K562 (cell line): ENCODE measurements around the gene FCHO1. TPM values are rescaled to one million over a fixed set of nuclear protein-coding genes. Genes with fewer than 3 reads are reported as not detected.

Experiments
- ATAC-seq: fragments of 200-7000 bp; cut with Tn5 transposase; 3 replicates; pipeline ENCODE4 v1.9.1; 2020; ENCODE audit warnings: moderate library complexity
- BruUV-seq: library from RNA; stranded (reverse); fragments of 400-500 nt; replicated peaks from 2 replicates; lab custom pipeline; 2021; lab: Mats Ljungman, UMichigan
- CTCF ChIA-PET: fragments of 300-600 bp; formaldehyde crosslinking; extraction: SDS; loops from one replicate; lab custom pipeline; 2021; ENCODE audit warnings: low intra/inter-chr PET ratio; lab: Yijun Ruan, JAX
- POLR2A ChIA-PET: fragments of 300-600, 350-650 bp; sonication (Branson Sonifier 250); formaldehyde crosslinking; extraction: SDS; loops from one replicate; lab custom pipeline; 2021; ENCODE audit warnings: antibody characterized with exemption, inconsistent platforms; lab: Yijun Ruan, JAX
- DNase-seq, 4 experiments: peaks; one replicate each; pipeline versions ENCODE4 v3.0.0 to v3.0.0-alpha.2; 2011 to 2018; ENCODE audit warnings: low spot score in 3 of 4, mixed read lengths in 3 of 4; ENCODE audit errors: extremely low read depth in 1 of 4
- FAIRE-seq: peaks from 2 replicates; lab custom pipeline; 2011; peaks lifted over from hg19 to GRCh38; lab: Jason Lieb, UNC
- H2AFZ ChIP-seq: 2 replicates; pipeline ENCODE4 v1.6.0; 2011; ENCODE audit warnings: low read depth, low read length, control low read depth, inconsistent platforms
- H3K27ac ChIP-seq: fragments of 200-600 bp; 3 replicates; pipeline ENCODE4 v1.8.0; 2011; ENCODE audit warnings: low read depth, mild to moderate bottlenecking, control low read depth, inconsistent platforms, low read length, moderate library complexity, mixed read lengths; ENCODE audit errors: extremely low read depth
- H3K27me3 ChIP-seq, 2 experiments: fragments of 300-600 bp in 1 of 2; 2 replicates in 1 of 2; 3 replicates in 1 of 2; pipeline versions ENCODE4 v1.6.0 to v1.8.0; 2011; ENCODE audit warnings: inconsistent platforms in 2 of 2, low read length in 2 of 2, mild to moderate bottlenecking in 1 of 2, mixed read lengths in 1 of 2, moderate library complexity in 1 of 2; ENCODE audit not compliant: control insufficient read depth in 2 of 2, insufficient read depth in 2 of 2
- H3K36me3 ChIP-seq: fragments of 300-600 bp; 3 replicates; pipeline ENCODE4 v1.8.0; 2011; ENCODE audit warnings: mild to moderate bottlenecking, low read length, inconsistent platforms; ENCODE audit not compliant: control insufficient read depth, insufficient read depth
- H3K4me1 ChIP-seq, 2 experiments: fragments of 200-600 bp in 1 of 2; replicated peaks in 1 of 2; 2 replicates in 1 of 2; 3 replicates in 1 of 2; pipeline versions ENCODE4 v1.5.1 to v1.8.0; 2011; ENCODE audit warnings: inconsistent platforms in 2 of 2, low read length in 2 of 2, mild to moderate bottlenecking in 1 of 2, mixed read lengths in 1 of 2, moderate library complexity in 1 of 2; ENCODE audit not compliant: control insufficient read depth in 2 of 2, insufficient read depth in 2 of 2
- H3K4me2 ChIP-seq: 2 replicates; pipeline ENCODE4 v1.6.1; 2011; ENCODE audit warnings: low read length, control low read depth, inconsistent platforms, mixed read lengths; ENCODE audit not compliant: insufficient read depth
- H3K4me3 ChIP-seq: fragments of 200-600 bp; sonication (generic), shearing (Covaris generic); 2 replicates; pipeline ENCODE4 v1.5.1; 2016; ENCODE audit warnings: control low read depth, inconsistent platforms
- H3K79me2 ChIP-seq: fragments of 200-600 bp; 3 replicates; pipeline ENCODE4 v1.8.0; 2011; ENCODE audit warnings: low read length, inconsistent platforms; ENCODE audit not compliant: control insufficient read depth, insufficient read depth
- H3K9ac ChIP-seq, 2 experiments: 2 replicates each; pipeline versions ENCODE4 v1.6.0 to v1.6.1; 2011; ENCODE audit warnings: low read depth in 2 of 2, low read length in 2 of 2, control low read depth in 1 of 2, inconsistent platforms in 1 of 2, mild to moderate bottlenecking in 1 of 2, mixed read lengths in 1 of 2; ENCODE audit not compliant: insufficient read depth in 1 of 2
- H3K9me1 ChIP-seq: one replicate; pipeline ENCODE4 v1.6.0; 2011; ENCODE audit warnings: inconsistent platforms, mild to moderate bottlenecking, low read length, moderate library complexity; ENCODE audit not compliant: control insufficient read depth, insufficient read depth
- H3K9me3 ChIP-seq: replicated peaks from 2 replicates; pipeline ENCODE4 v1.5.1; 2011; ENCODE audit warnings: low read depth, low read length, inconsistent platforms; ENCODE audit not compliant: control insufficient read depth, insufficient read depth
- H4K20me1 ChIP-seq: replicated peaks from 2 replicates; pipeline ENCODE4 v1.6.1; 2011; ENCODE audit warnings: low read length, inconsistent platforms, mixed read lengths; ENCODE audit not compliant: control insufficient read depth, insufficient read depth
- ARID3A ChIP-seq: IDR thresholded peaks from 2 replicates; pipeline ENCODE4 v1.6.1; 2012; ENCODE audit warnings: low read depth, low read length, improper control_type of control experiment, borderline replicate concordance
- CTBP1 ChIP-seq: fragments of 450-650 bp; IDR thresholded peaks from 2 replicates; pipeline ENCODE4 v1.6.1; 2016; ENCODE audit warnings: borderline replicate concordance
- NFIC ChIP-seq: fragments of 450-650 bp; IDR thresholded peaks from 2 replicates; pipeline ENCODE4 v1.6.1; 2017; ENCODE audit warnings: mild to moderate bottlenecking, inconsistent platforms
- NRF1 ChIP-seq, 2 experiments: fragments of 450-650 bp; IDR thresholded peaks in 1 of 2; conservative IDR thresholded peaks in 1 of 2; 2 replicates each; pipeline ENCODE4 v1.6.1; 2014; ENCODE audit warnings: mild to moderate bottlenecking in 2 of 2
- PKNOX1 ChIP-seq: fragments of 450-650 bp; IDR thresholded peaks from 2 replicates; pipeline ENCODE4 v1.6.1; 2016
- SP2 ChIP-seq: IDR thresholded peaks from 2 replicates; pipeline ENCODE4 v1.6.1; 2011; ENCODE audit warnings: mild to moderate bottlenecking, low read depth, low read length, moderate library complexity; ENCODE audit not compliant: poor library complexity, severe bottlenecking; ENCODE audit errors: extremely low read depth
- ZNF24 ChIP-seq: fragments of 450-650 bp; IDR thresholded peaks from 2 replicates; pipeline ENCODE4 v1.6.1; 2016
- WGBS: fragments of 100-300 bp; shearing (Covaris generic); methylation state at CpG from one replicate; pipeline ENCODE4 v1.1.6; 2016; ENCODE audit warnings: low coverage, mixed read lengths; ENCODE audit not compliant: insufficient coverage; ENCODE audit errors: missing lambda C conversion rate; 5-methylcytosine and 5-hydroxymethylcytosine counted together
- in situ Hi-C: fragments of 300-500 bp; cut with MboI; formaldehyde crosslinking; loops from 4 replicates; pipeline ENCODE4 v1.15.0; 2018; ENCODE audit warnings: inconsistent platforms, mixed read lengths
- intact Hi-C: fragments of 100-400 bp; cut with micrococcal nuclease; formaldehyde crosslinking; loops from 2 replicates; pipeline ENCODE4 v1.14.2; 2022
- polyA plus RNA-seq, 8 experiments: library from polyadenylated mRNA; depleted of rRNA in 4 of 8; stranded (reverse) in 5 of 8; unstranded in 3 of 8; fragments of >200 nt; fragmentation: Nextera tagmentation in 2 of 8; fragmentation: Illumina TruSeq in 1 of 8; extraction: Ambion mirVana in 2 of 8; extraction: Trizol in 1 of 8; gene quantifications; 2 replicates each; pipeline versions ENCODE4 v1.2.1 to v1.2.3, GENCODE V29; 2011 to 2014; ENCODE audit warnings: inconsistent platforms in 1 of 8, missing spikeins in 1 of 8
- total RNA-seq, 7 experiments: library from RNA; depleted of rRNA in 6 of 7; stranded (reverse); fragments of >200 nt in 6 of 7; fragmentation: Illumina TruSeq in 2 of 7; extraction: Trizol in 2 of 7; gene quantifications; 2 replicates each; pipeline versions ENCODE4 v1.2.1 to v1.2.3, GENCODE V29; 2011 to 2021; ENCODE audit warnings: low replicate concordance in 1 of 7

FCHO1 gene
- total and polyA plus RNA-seq, 9 of the 15 experiments (the other 6 are each of a cell fraction or from before 2014, with no cell fraction given) = 0.21 to 58.9 (median 18.3) TPM

- TF ChIP-seq NRF1 (conservative IDR thresholded peaks at IDR 0.05 in 1 of 2, IDR thresholded peaks at IDR 0.05 in 1 of 2) (peak; percentile 49 to 57), ARID3A (no peak), SP2 (peak; percentile 37), CTBP1 (peak; percentile 98), PKNOX1 (peak; percentile 38)
- TF ChIP-seq, all 486 proteins: peak for 30
These were observed 11.4 kb downstream of the FCHO1 start (continued) for GRCh38 chr19:17762505-17763229.

- Histone ChIP-seq H4K20me1 (0 out of 2 replicates have a peak, but pooled peaks cover 3% of the 10 kb centered on the region), H3K27me3 (no peaks in the 10 kb centered on the region), H2AFZ (no peak overlapping the region), H3K79me2 (no peaks in the 10 kb centered on the region), H3K4me1 (peaks cover 0 to 5% of the 10 kb centered on the region in 2 experiments; a peak in 3 of 5 replicates), H3K9ac (no peak overlapping the region), H3K9me1 (no peaks in the 10 kb centered on the region), H3K4me3 (no peak overlapping the region), H3K36me3 (peaks cover 71% of the 10 kb centered on the region; the same call in 2 of the 3 replicates), H3K9me3 (no peaks in the 10 kb centered on the region), H3K27ac (no peak overlapping the region), H3K4me2 (no peak overlapping the region)
- TF ChIP-seq ZNF24 = peak; percentile 87
- no peak for TF ChIP-seq NFIC
- no TSS peak for BruUV-seq
- FAIRE-seq (no peak), DNase-seq (no peak), ATAC-seq (no peak)
- ChIA-PET POLR2A (interaction anchor here (0.8 kb wide), 1 partner anchor 27 kb away, joined by 3 read pairs; no protein-coding TSS in a partner anchor), CTCF (interaction anchor here (0.7 kb wide), 2 partner anchors 30 to 61 kb away, joined by 3 to 5 read pairs; no protein-coding TSS in a partner anchor)
- intact Hi-C loops (no loop called here), in situ Hi-C loops (no loop called here)
- WGBS = 87% methylated on average over 7 of the region's 7 CpGs
These were observed 13.1 kb downstream of the FCHO1 start for GRCh38 chr19:17764348-17764747.
